Hepatocyte (in vitro differentiated cells): Measurements from ENCODE around the gene MYH11.

Experiments used
- EZH2 ChIP-seq: fragments of 200-600 bp; sonication (generic); IDR thresholded peaks from 2 replicates; pipeline ENCODE4 v1.6.1; 2016; ENCODE audit warnings: antibody characterized with exemption, mild to moderate bottlenecking, borderline replicate concordance
- EZH2phosphoT487 ChIP-seq: fragments of 200-600 bp; sonication (generic); IDR thresholded peaks from one replicate; pipeline ENCODE4 v1.6.1; 2018; ENCODE audit warnings: antibody characterized with exemption, mild to moderate bottlenecking, low read depth, moderate library complexity; ENCODE audit not compliant: unreplicated experiment, severe bottlenecking
- TF ChIP-seq, protein P1 (sequence below): fragments of 200-600 bp; sonication (generic); IDR thresholded peaks from 2 replicates; pipeline ENCODE4 v1.5.1; 2016; ENCODE audit warnings: antibody characterized with exemption, mild to moderate bottlenecking; ENCODE audit not compliant: poor library complexity

DNA sequence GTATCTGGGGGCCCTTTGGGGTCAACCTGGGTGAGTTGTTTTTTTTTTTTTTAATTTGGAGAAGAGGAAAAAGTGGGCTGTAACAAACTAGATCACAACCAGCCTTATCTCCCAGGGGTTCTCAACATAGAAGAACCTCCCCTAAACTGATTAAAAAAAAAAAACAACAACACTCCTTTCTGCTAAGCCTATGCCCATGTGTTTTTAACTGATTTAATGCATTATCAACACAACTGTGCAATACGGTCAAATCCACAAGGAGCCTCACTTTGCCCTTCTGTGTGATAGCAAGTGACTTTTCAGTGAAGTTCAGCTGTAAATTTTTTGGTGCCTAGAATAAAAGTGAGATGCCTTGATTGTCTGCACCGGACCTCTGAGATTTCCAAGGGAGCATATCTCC lies 646 bp downstream of the MYH11 start:
- TF ChIP-seq, protein P1, sequence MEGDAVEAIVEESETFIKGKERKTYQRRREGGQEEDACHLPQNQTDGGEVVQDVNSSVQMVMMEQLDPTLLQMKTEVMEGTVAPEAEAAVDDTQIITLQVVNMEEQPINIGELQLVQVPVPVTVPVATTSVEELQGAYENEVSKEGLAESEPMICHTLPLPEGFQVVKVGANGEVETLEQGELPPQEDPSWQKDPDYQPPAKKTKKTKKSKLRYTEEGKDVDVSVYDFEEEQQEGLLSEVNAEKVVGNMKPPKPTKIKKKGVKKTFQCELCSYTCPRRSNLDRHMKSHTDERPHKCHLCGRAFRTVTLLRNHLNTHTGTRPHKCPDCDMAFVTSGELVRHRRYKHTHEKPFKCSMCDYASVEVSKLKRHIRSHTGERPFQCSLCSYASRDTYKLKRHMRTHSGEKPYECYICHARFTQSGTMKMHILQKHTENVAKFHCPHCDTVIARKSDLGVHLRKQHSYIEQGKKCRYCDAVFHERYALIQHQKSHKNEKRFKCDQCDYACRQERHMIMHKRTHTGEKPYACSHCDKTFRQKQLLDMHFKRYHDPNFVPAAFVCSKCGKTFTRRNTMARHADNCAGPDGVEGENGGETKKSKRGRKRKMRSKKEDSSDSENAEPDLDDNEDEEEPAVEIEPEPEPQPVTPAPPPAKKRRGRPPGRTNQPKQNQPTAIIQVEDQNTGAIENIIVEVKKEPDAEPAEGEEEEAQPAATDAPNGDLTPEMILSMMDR: no peak
- TF ChIP-seq EZH2phosphoT487 (no peak), EZH2 (no peak)
